NOMO-1 treated with DMSO at 0.1 percent for 48 hours (cell line): ENCODE results near the gene AANAT.

Experiments
- DNase-seq: peaks from one replicate; lab custom pipeline; 2025; ENCODE audit not compliant: unreplicated experiment; lab: John Stamatoyannopoulos, UW

AANAT gene

GRCh38 chr17:76485569-76485968 is 18.2 kb downstream of the AANAT start:
- peak; percentile 18 for DNase-seq

DNA sequence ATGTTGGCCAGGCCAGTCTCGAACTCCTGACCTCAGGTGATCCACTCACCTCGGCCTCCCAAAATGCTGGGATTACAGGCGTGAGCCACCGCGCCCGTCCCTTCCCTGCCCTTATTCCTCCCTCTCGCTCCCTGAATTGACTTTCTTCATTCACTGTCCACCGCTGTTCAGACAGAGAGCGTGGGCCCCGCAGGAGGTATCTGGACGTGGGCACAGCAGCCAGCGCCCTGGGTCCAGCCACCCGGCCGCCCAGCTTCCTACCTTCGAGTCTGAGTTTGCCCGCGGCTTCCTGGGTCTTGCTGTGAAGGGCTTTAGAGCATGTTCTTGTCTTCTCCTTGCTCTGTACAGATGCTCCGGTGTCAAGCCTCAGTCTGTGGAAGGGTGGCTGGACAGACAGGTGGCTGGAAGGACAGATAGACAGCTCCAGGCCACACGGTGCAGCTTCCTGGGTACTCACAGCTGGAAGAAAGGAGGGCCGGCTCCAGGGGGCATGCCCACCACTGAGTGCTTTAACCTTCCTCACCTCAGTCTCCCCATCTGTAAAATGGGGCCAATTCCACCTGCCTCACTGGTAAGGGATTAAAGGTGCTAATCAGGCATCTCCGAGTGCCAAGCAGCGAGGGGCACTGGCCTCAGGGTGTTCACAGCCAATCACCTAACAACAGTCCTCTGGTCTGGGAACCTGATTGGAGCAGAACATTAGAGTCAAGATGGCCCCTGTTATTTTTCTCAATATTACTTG is 20.2 kb downstream of the AANAT start:
- no peak for DNase-seq

DNA sequence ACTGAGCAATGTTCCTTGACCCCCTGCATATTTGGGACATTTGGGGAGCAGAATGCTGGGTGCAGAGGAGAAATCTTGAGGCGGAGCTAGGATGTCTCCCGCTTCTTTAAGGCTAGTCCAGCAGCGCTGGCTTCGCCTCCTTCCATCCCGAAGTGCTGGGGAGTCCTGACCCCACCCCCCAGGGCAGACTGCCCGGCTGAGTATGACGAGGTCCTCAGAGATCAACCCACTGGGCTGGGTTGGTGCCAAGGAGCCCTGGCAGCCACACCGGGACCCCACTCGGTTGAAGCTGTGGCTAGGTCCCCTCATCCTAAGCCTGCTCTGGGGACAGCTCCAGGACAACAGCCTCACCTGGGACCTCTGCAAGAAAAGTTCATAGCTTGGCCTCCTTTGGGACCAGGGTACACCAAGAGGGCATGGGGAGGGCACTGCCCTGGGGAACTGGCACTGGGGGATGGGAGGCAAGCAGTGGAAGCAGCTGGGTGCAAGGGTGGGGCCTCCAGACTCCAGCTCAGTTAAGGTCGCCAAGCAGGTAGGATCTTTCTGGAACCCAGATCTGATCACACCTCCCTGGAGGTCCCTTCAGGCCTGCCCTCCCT is 22.8 kb downstream of the AANAT start:
- DNase-seq, result no peak

DNA sequence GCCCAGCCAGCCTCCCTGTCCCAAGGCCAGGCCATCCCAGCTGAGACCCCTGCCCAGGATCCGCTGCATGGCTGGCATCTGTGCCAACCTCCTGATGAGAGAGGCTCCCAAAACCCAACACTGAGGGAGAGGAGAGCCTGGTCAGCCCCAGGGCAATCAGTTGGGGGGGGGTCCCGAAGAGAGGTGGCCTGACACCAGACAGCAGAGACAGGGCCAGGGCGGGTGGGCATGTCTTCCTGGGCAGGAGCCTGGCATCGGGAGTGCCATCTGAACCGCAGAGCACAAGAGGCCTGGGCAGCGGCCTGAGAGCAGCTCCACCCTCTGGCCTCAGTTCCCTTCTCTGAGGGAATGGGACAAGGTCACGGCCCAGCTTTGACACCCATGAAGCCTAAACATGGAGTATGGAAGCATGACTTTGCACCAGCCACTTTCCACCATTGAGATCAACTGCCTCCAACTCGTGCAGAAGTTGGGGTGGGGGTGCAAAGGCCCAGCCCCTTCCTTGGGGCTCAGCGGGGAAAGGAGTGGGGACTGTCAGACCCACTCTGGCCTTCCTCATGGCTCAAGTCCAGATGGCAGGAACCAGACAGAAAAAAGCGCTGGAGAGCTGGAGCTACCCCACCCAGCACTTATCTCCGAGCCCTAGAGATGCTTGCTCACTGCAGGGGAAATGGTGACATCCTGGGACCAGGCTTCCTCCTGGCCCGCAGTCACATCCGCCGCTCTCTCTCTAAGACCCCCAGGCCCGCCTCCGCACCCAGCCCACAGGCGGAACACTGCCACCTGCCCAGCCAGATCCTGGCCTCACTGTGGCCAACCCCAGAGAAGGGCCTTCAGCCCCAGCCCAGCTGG is 24.1 kb downstream of the AANAT start:
- no peak for DNase-seq

- no peak for DNase-seq
These were observed 25.0 kb downstream of the AANAT start for GRCh38 chr17:76492123-76492988.

DNA sequence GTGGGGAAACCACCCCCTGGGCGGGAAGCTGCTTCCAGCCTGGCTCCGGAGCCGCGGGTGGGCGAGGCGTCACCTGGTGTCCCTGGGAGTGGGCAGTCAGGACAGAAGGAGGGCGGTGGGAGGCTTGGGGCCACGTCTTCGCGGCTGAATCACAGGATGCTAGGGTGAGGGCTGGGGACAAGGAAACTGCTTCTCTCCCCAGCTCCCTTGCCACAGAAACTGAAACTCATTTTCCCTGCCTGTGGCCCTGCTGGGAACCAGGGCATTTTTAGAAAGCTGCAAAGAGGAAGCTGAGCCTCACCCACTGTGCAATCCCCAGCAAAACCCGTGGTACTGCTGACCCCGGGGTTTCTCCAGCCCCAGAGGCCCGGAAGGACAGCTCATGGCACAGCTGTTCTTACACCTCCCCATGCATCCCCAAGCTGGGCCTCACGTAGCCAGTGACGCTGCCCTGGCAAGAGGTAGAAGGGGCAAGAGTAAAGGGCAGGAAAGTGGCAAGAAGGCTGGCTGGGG is 25.6 kb downstream of the AANAT start:
- DNase-seq, result peak; percentile 95

DNA sequence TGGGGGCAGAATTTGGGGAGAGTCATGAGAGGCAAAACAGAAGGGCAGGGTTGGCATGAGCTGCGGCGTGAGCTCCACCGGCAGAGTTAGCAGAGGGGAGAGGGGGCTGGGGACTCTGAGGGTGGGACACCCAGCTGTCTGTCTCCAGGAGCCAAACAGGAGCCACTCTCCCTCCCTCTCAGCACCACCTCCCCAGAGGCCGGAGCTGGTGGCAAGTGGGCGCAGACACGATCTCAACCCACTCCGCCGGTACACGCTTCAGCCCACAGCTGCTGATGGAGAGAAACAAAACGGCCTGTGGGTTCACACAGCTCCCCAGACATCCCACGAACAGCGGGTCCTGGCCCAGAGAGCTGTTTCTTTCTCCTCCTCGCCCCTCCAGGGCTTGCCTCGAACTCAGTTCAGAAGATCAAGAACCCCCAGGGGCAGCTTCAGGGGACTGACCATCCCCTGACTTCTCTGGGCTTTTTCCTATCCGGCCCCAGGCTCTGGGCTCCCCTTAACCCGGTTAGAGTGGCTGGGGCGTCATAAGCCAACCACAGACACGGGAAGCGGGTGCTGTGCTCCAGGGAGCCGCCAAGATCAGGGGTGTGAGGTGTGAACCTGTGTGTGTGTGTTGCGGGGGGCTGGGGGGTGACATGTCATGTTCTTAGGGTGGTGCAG is 26.2 kb downstream of the AANAT start:
- no peak for DNase-seq

DNA sequence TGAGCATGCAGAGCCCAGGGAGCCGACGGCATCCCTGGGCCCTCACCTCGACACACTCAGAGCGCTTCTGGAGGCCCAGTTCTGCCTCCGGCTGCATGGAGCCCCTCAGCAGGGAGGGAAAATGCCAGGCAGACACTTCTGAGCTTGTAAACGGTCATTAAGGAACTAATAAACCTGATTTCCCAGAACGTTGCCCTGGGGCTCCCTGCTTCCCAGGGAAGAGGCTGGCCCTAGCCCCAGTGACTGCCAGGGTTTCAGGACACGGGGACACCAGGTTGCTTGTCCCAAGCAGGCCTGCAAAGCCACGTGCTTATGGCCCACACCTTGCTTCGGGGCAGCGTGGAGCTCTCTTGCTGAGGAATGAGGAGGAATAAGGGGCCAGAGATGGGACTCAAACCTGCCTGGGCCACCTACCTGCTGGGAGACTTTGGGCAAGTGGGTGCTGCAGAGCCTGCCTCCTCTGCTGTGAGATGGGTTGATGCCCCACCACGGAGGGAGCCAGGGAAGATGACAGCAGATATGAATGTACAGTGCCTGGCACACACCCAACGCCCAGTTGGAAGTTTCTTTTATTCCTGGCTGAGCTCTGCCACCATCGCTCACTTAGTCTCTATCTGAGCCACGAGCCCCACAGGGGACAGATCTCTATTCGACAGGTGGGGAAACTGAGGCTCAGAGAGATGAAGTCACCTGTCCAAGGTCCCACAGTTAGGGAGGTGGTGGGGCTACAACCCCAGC is 28.4 kb downstream of the AANAT start:
- no peak for DNase-seq

DNA sequence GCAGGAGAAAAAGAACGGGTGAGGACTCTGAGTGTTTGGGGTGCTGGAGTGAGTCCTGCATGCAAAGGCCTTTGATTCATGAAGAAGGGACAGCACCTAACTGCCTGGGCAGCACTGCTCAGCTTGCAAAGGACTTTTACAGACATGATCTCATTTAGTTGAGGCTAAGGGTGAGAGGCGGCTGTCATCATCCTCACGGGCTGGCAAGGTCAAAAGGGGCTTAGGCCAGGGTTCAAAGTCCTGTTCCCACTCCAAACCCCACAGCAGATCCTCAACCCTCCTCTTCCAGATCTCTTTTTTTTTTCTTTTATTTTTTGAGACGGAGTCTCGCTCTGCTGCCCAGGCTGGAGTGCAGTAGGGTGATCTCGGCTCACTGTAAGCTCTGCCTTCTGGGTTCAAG is 29.1 kb downstream of the AANAT start:
- DNase-seq, result no peak

DNA sequence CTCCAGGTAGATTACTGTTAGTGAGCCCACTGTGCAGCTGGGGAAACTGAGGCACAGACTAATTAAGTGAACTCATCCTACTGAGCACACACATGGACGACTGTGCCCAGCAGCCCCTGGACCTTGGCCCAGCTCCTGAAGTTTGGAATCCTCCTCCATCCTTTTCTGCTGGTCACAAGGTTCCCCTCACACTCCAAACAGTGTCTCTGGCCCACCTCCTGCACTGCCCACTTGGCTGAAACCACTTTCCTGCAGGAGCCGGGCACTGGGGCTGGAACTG is 30.2 kb downstream of the AANAT start:
- no peak for DNase-seq

DNA sequence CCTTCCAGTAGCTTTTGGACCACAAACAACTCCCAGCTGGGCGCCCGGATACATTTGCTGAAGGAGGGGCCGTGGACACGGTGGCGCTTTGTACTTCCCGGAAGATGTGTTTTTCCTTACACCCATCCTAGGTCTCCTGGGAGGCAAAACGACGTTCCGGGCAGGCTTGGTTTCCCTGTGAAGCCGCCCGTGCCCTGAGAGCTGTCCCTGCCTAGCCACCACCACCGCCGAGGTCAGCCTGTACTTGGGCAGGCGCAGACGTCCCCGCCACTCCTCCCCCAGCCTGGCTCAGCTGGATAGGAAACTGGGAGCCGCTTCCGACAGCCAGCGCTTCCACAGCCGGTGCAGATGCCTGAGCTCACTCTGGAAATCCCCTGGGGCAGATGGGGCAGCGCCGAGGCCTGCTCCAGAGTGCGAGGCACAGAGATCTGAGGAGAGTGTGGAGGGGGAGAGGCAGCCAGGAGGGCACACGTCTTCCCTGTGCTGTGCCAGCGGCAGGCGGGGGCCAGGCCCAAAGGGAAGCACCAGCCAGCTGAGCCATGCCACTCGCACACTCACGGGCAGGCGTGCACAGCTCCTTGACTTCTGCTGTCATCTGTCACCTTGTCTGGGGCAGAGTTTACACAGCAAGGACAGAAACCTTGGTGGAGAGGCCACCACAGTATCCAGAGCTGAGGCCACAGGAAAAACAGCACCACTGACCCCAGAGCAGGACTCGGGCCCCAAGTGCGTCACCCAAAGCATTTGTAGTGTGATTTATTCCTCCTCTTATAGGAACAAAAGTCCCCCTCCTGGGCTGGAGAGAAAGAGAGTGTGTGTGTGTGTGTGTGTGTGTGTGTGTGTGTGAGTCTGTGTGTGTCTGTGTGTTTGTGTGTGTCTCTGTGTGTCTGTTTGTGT is 30.8 kb downstream of the AANAT start:
- no peak for DNase-seq

DNA sequence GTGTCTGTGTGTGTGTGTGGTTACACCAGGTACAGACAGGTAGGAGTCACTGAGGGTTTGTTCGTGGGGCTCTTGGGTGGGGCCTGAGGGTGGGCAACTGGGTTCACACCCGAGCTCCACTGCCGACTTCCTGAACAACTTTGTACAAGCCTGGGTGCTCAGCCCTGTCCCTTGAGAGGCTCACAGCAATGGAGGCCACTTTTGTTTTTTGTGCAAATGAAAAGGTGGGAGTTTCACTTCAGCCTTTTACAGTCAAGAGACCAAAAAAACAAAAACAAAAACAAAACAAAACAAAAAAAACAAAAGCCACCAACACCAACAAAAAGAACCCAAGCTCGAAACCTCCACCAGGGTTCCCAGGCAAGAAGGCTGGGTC is 31.5 kb downstream of the AANAT start:
- DNase-seq, result no peak

- no peak for DNase-seq
These were observed 31.9 kb downstream of the AANAT start for GRCh38 chr17:76499267-76499667.

GRCh38 chr17:76500074-76500746 is 32.8 kb downstream of the AANAT start:
- peak; percentile 41 for DNase-seq

DNA sequence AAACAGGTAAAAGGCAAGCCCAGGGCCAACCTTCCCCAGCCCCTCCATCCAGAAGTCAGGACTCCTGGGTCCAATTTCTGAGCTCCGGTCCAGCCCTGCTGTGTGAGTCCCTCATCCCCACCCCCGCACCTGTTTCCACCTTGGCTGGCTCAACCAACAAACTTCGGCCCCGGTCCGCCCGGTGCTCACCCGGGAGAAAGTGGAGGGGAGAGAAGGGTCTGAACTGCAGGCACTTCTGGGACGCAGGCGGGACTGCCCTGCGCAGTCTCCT is 33.3 kb downstream of the AANAT start:
- no peak for DNase-seq

GRCh38 chr17:76501018-76501826 is 33.8 kb downstream of the AANAT start, which contains the start of gene RHBDF2:
TSS of gene RHBDF2 (minus strand) at chr17:76501423. CDS start at chr17:76481524, 19,899 bp downstream.
- peak; percentile 68 for DNase-seq

GRCh38 chr17:76501827-76502307 is 34.5 kb downstream of the AANAT start:
- no peak for DNase-seq
